ENCODE measurements around the gene SLC26A11. TPM values are rescaled to one million over a fixed set of nuclear protein-coding genes. Genes with fewer than 3 reads are reported as not detected.
"Not testable (repeated sequence)": the region's sequence is repeated elsewhere in the genome, so short reads cannot be mapped to it uniquely, and the experiment has no call there.

The SLC26A11 gene
- polyA plus RNA-seq, 1 donor (not counting 4 experiments of a cell fraction or from before 2014, with no cell fraction given), result 2.2 TPM

GRCh38 chr17:80300756-80301155, 80.5 kb downstream of the SLC26A11 start:
- H3K27ac ChIP-seq (ENCODE audit: control insufficient read depth, insufficient read depth, low read length); DNase-seq (ENCODE audit: low read depth, low spot score); H2AFZ ChIP-seq (ENCODE audit: control insufficient read depth, low read length); H3K9ac ChIP-seq (ENCODE audit: control insufficient read depth, extremely low read depth, insufficient read depth, low read length); H3K4me1 ChIP-seq (ENCODE audit: control insufficient read depth, extremely low read depth, insufficient read depth, low read length); H3K4me2 ChIP-seq (ENCODE audit: control insufficient read depth, extremely low read depth, insufficient read depth, low read depth, low read length); H3K4me3 ChIP-seq (ENCODE audit: control insufficient read depth in 2 of 3, extremely low read depth in 1 of 3, insufficient read depth in 2 of 3, low read depth in 1 of 3, low read length in 3 of 3); FAIRE-seq; H3K27me3 ChIP-seq (ENCODE audit: control insufficient read depth, extremely low read depth, insufficient read depth, low read length); H3K9me3 ChIP-seq (ENCODE audit: control insufficient read depth, low read depth, low read length); dilution Hi-C loops (cut with MboI; ENCODE audit: extremely low pct_ligation_motif_present, low sequenced_read_pairs); H3K79me2 ChIP-seq (ENCODE audit: control insufficient read depth, insufficient read depth, low read length); H3K9me1 ChIP-seq (ENCODE audit: control insufficient read depth, extremely low read depth, insufficient read depth, low read length); H4K20me1 ChIP-seq (ENCODE audit: control insufficient read depth, extremely low read depth, insufficient read depth, low read length): not testable (repeated sequence)
- peaks cover 22 to 27% of the 10 kb centered on the region in 2 experiments for H3K36me3 ChIP-seq (ENCODE audit: control insufficient read depth in 2 of 2, extremely low read depth in 1 of 2, insufficient read depth in 2 of 2, low read length in 2 of 2)

Other genes with a start within 250 kb of the SLC26A11 start
- 8.4 to 8.9 TPM (median 8.6 TPM) in 3 replicates for gene TBC1D16, start 184.6 kb upstream of the SLC26A11 start, polyA plus RNA-seq
- 1.9 to 2.4 TPM (median 2.2 TPM) in 3 replicates for gene CCDC40, start 183.8 kb upstream of the SLC26A11 start, polyA plus RNA-seq
- gene GAA, start 118.8 kb upstream of the SLC26A11 start, polyA plus RNA-seq, result 3.2 to 9.8 TPM (median 5.8 TPM) in 3 replicates
- 78.9 to 143 TPM (median 125 TPM) in 3 replicates for gene EIF4A3, start 73.3 kb upstream of the SLC26A11 start, polyA plus RNA-seq
- 0.23 to 1.6 TPM (median 0.49 TPM) in 3 replicates for gene CARD14, start 50.4 kb upstream of the SLC26A11 start, polyA plus RNA-seq
- gene SGSH, start 94 bp upstream of the SLC26A11 start, polyA plus RNA-seq, result 8.9 to 21.5 TPM (median 9.6 TPM) in 3 replicates
- 21.0 to 34.1 TPM (median 24.4 TPM) in 3 replicates for gene RNF213, start 40.4 kb downstream of the SLC26A11 start, polyA plus RNA-seq
- gene ENDOV, start 194.7 kb downstream of the SLC26A11 start, polyA plus RNA-seq, result 10.9 to 18.3 TPM (median 13.1 TPM) in 3 replicates